Vagina (tissue), 2 donors: ENCODE measurements around the gene S100P. TPM values are rescaled to one million over a fixed set of nuclear protein-coding genes. Genes with fewer than 3 reads are reported as not detected.

ENCODE experiments used
- DNase-seq, 2 donors: peaks; one replicate each; pipeline ENCODE4 v3.0.0-alpha.2; 2017; ENCODE audit errors: extremely low spot score in 2 of 2
- H3K27ac ChIP-seq: fragments of 200-600 bp; sonication (generic); one replicate; pipeline ENCODE4 v1.5.1; 2019
- H3K27me3 ChIP-seq: fragments of 200-600 bp; sonication (generic); one replicate; pipeline ENCODE4 v1.5.1; 2019
- H3K36me3 ChIP-seq, 2 donors: fragments of 200-600 bp; sonication (generic); one replicate each; pipeline ENCODE4 v1.5.1; 2017 to 2019
- H3K4me1 ChIP-seq: fragments of 200-600 bp; sonication (generic); one replicate; pipeline ENCODE4 v1.5.1; 2019
- H3K4me3 ChIP-seq, 2 donors: fragments of 200-600 bp; sonication (generic); 1 replicate in 1 of 2; 2 replicates in 1 of 2; pipeline ENCODE4 v1.5.1; 2016 to 2019
- H3K9me3 ChIP-seq: fragments of 200-600 bp; sonication (generic); one replicate; pipeline ENCODE4 v1.5.1; 2019
- CTCF ChIP-seq, 3 experiments: fragments of 450-650 bp in 2 of 3; fragments of 200-600 bp in 1 of 3; sonication (generic) in 1 of 3; IDR thresholded peaks; one replicate each; pipeline ENCODE4 v1.5.1; 2017 to 2019; ENCODE audit warnings: antibody characterized with exemption in 3 of 3, mild to moderate bottlenecking in 2 of 3, moderate library complexity in 2 of 3
- POLR2A ChIP-seq, 2 donors: fragments of 450-650 bp; IDR thresholded peaks; one replicate each; pipeline ENCODE4 v1.6.1; 2017; ENCODE audit warnings: antibody characterized with exemption in 2 of 2, mild to moderate bottlenecking in 2 of 2, moderate library complexity in 2 of 2
- POLR2AphosphoS5 ChIP-seq, 2 donors: sonication (generic); formaldehyde crosslinking; IDR thresholded peaks; one replicate each; pipeline ENCODE4 v1.9.0; 2017; ENCODE audit warnings: antibody characterized with exemption in 2 of 2, mild to moderate bottlenecking in 2 of 2, low read depth in 1 of 2; ENCODE audit not compliant: insufficient read depth in 1 of 2
- intact Hi-C: fragments of 100-400 bp; cut with DNase I; formaldehyde crosslinking; loops from one replicate; pipeline ENCODE4 v1.15.1; 2023
- total RNA-seq: library from RNA; depleted of rRNA; stranded (reverse); fragments of >200 nt; gene quantifications from one replicate; pipeline ENCODE4 v1.2.3, GENCODE V29; 2016

The S100P gene
- total RNA-seq, 1 donor from 2014 or later, result 18.2 TPM

DNA sequence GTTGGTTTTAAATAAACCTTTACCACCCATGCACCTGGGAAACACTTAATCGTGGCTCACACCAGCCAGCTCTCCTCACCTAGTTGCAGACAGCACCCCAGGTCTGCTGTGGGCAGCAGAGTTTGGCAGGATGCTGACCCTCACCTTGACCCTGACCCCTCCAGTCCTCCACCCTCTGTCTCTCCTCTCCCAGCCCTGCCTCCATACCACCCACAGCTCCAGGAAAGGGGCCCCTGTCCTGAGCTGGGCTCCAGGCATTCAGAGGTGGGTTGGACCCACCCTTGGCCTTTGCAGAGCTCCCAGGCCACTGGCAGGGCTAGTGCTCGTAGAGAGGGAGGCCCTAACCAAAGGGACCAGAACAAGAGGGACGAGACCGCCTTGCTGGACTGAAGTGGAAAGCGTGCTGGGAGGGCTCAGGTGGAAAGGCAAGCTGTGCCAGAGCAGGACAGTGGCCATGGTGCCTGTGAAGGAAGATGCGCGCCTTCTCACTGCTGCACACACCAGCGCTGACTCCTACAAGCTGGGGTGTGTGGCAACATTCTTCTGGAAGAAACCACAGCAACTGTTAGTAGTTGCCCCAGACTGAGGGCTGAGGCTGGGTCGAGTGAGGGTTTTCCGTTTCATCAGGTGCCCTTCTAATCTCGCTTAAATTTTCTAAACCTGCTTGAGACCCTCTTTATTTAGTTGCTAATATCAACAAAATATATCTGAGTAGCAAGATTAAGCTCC lies 10.7 kb upstream of the S100P start:
- Histone ChIP-seq H3K27me3 (no peaks in the 10 kb centered on the region), H3K4me3 (no peak overlapping the region), H3K4me1 (no peaks in the 10 kb centered on the region), H3K36me3 (no peaks in the 10 kb centered on the region), H3K9me3 (no peaks in the 10 kb centered on the region), H3K27ac (no peak overlapping the region)
- TF ChIP-seq POLR2AphosphoS5 (IDR thresholded peaks at IDR 0.05; ENCODE audit: insufficient read depth in 1 of 2, low read depth in 1 of 2) (no peak), CTCF (IDR thresholded peaks at IDR 0.05) (no peak), POLR2A (IDR thresholded peaks at IDR 0.05) (no peak)
- intact Hi-C loops, result no loop called here
- no peak for DNase-seq

DNA sequence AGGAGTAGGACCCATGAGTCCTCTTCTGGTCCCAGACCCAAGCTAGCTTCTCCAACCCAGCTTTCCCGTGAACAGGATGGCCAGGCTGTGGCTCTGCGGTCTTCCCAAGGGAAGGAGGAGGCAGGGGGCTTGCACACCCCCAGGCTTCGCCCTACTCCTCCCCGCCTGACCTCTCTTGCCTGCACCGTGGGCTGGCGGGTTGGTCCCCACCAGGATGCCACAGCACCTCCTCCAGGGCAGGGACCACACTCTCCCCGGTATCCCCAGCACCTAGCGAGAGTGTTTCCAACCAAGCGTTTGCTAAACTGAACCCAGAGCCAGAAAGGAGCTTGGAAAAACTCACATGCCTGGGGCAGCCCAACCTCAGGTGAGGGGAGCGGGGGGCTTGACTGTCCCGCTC lies 9.0 kb upstream of the S100P start:
- no peak overlapping the region for H3K27ac ChIP-seq
- TF ChIP-seq POLR2AphosphoS5 (IDR thresholded peaks at IDR 0.05; ENCODE audit: insufficient read depth in 1 of 2, low read depth in 1 of 2) (no peak), CTCF (IDR thresholded peaks at IDR 0.05) (no peak), POLR2A (IDR thresholded peaks at IDR 0.05) (no peak)
- DNase-seq, result no peak
- H3K4me3 ChIP-seq, result no peak overlapping the region
- H3K36me3 ChIP-seq, result no peaks in the 10 kb centered on the region
- no peaks in the 10 kb centered on the region for H3K27me3 ChIP-seq
- peaks cover 15% of the 10 kb centered on the region for H3K4me1 ChIP-seq
- no peaks in the 10 kb centered on the region for H3K9me3 ChIP-seq
- intact Hi-C loops, result no loop called here

DNA sequence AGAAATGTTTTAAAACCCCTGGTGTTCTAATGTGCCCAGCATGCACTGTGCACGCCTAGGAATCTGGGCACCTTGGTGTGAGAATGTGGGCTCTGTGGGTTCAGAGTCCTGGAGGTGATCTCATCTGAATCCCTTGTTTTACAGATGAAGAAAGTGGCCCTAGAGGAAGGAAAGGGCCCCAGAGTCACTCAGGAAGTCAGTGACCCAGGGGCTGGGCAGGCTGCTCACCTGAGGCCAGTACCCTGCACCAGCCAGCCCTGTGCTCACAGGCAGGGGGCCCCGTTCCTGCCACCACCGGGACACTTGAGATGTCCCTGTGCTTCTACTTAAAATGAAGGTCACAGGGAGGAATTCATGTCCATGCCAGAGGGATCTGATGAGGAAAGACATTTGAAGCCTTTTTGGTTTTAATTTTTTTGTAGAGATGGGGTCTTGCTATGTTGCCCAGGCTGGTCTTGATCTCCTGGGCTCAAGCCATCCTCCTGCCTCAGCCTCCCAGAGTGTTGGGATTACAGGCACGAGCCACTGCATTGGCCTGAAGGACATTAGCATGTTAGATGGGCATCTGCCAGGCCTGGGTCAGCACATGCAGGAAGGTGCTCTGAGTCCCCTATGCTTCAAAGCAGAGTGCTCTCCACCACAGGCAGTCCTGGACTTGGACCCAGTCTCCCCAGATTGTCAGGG lies 7.4 kb upstream of the S100P start:
- Histone ChIP-seq H3K9me3 (no peaks in the 10 kb centered on the region), H3K4me1 (peaks cover 22% of the 10 kb centered on the region), H3K36me3 (no peaks in the 10 kb centered on the region), H3K27ac (no peak overlapping the region), H3K4me3 (no peak overlapping the region), H3K27me3 (no peaks in the 10 kb centered on the region)
- TF ChIP-seq CTCF (IDR thresholded peaks at IDR 0.05), result no peak
- no peak for TF ChIP-seq POLR2A (IDR thresholded peaks at IDR 0.05)
- DNase-seq, result no peak
- intact Hi-C loops, result no loop called here

DNA sequence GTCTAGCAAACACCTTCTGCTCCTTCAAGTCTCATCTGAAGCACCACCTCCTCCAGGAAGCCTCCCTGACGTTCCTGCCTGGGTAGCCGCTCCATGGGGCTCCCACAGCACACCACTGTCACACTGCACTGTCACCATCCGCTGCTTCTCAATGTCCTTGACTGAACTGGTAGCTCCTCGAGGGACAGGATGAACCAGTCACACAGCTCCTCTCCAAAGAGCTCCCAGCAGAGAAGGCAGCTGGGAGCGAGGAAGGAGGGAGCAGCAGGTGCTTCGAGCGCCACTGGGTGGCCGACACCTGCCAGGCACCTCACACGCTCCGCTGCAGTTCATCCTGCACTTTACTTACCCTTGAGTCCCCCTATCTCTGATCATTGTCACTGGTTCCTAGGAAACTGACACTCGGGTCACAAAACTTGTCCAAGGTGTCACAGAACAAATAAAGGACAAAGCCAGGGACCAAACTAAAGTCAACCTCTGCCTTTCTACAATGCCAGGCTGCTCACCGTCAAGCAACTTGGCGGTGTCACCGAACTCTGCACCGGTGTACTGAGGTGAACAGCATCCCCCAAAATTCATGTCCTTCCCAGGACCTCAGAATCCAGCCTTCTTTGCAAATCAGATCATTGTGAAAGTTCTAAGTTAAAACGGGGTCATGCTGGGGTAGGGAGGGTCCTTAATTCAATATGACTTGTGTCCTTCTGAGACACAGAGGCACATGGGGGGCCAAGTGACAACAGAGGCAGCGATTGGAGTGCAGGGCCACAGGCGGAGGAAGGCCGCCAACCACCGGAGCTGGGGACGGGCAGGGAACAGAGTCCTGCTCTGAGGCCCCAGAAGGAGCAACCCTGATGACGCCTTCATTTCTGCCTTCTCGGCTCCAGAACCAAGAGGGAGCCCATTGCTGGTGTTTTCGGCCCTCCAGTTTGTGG lies 5.5 kb upstream of the S100P start:
- no peak overlapping the region for H3K27ac ChIP-seq
- H3K9me3 ChIP-seq, result no peaks in the 10 kb centered on the region
- peaks cover 33% of the 10 kb centered on the region for H3K4me1 ChIP-seq
- H3K4me3 ChIP-seq, result peak overlapping the region in 1 of 2 donors; percentile 7
- H3K27me3 ChIP-seq, result no peaks in the 10 kb centered on the region
- H3K36me3 ChIP-seq, result no peaks in the 10 kb centered on the region
- no peak for DNase-seq
- intact Hi-C loops, result no loop called here
- TF ChIP-seq POLR2A (IDR thresholded peaks at IDR 0.05) (no peak), CTCF (IDR thresholded peaks at IDR 0.05) (no peak), POLR2AphosphoS5 (IDR thresholded peaks at IDR 0.05; ENCODE audit: insufficient read depth in 1 of 2, low read depth in 1 of 2) (peak in 1 of 2 donors; percentile 13)
